ENCODE data around the gene PDE8A.

Gene PDE8A

GRCh38 chr15:85118173-85118572 lies 136.5 kb downstream of the PDE8A start:
- no peak for DNase-seq (ENCODE audit: low read depth in 2 of 2, low spot score in 1 of 2)

GRCh38 chr15:85118581-85118980 lies 136.9 kb downstream of the PDE8A start:
- DNase-seq (ENCODE audit: low read depth in 2 of 2, low spot score in 1 of 2): no peak

- DNase-seq (ENCODE audit: low read depth in 2 of 2, low spot score in 1 of 2): no peak
These were observed 138.9 kb downstream of the PDE8A start for GRCh38 chr15:85120351-85121113.

- DNase-seq (ENCODE audit: low read depth in 2 of 2, low spot score in 1 of 2): no peak
These were observed 142.5 kb downstream of the PDE8A start for GRCh38 chr15:85124173-85124572.

- no peak for DNase-seq (ENCODE audit: low read depth in 2 of 2, low spot score in 1 of 2)
These were observed 143.5 kb downstream of the PDE8A start for GRCh38 chr15:85125056-85125661.

- DNase-seq (ENCODE audit: low read depth in 2 of 2, low spot score in 1 of 2): no peak
These were observed 147.0 kb downstream of the PDE8A start for GRCh38 chr15:85128621-85129020.

- DNase-seq (ENCODE audit: low read depth in 2 of 2, low spot score in 1 of 2): no peak
These were observed 148.2 kb downstream of the PDE8A start for GRCh38 chr15:85129881-85130280.

GRCh38 chr15:85131915-85132314 lies 150.3 kb downstream of the PDE8A start:
- DNase-seq (ENCODE audit: low read depth in 2 of 2, low spot score in 1 of 2): no peak

- no peak for DNase-seq (ENCODE audit: low read depth in 2 of 2, low spot score in 1 of 2)
These were observed 152.1 kb downstream of the PDE8A start for GRCh38 chr15:85133709-85134108.

GRCh38 chr15:85137489-85138168 lies 156.0 kb downstream of the PDE8A start:
- no peak for DNase-seq (ENCODE audit: low read depth in 2 of 2, low spot score in 1 of 2)

- DNase-seq (ENCODE audit: low read depth in 2 of 2, low spot score in 1 of 2): no peak
These were observed 157.7 kb downstream of the PDE8A start for GRCh38 chr15:85139391-85139790.

- no peak for DNase-seq (ENCODE audit: low read depth in 2 of 2, low spot score in 1 of 2)
These were observed 160.1 kb downstream of the PDE8A start for GRCh38 chr15:85141726-85142125.

- no peak for DNase-seq (ENCODE audit: low read depth in 2 of 2, low spot score in 1 of 2)
These were observed 160.7 kb downstream of the PDE8A start for GRCh38 chr15:85142312-85142711.

- no peak for DNase-seq (ENCODE audit: low read depth in 2 of 2, low spot score in 1 of 2)
These were observed 167.9 kb downstream of the PDE8A start for GRCh38 chr15:85149465-85150129.

- no peak for DNase-seq (ENCODE audit: low read depth in 2 of 2, low spot score in 1 of 2)
These were observed 168.4 kb downstream of the PDE8A start for GRCh38 chr15:85150130-85150480.

- no peak for DNase-seq (ENCODE audit: low read depth in 2 of 2, low spot score in 1 of 2)
These were observed 169.5 kb downstream of the PDE8A start for GRCh38 chr15:85151145-85151544.

- no peak for DNase-seq (ENCODE audit: low read depth in 2 of 2, low spot score in 1 of 2)
These were observed 170.2 kb downstream of the PDE8A start for GRCh38 chr15:85151861-85152260.

GRCh38 chr15:85154061-85154460 lies 172.4 kb downstream of the PDE8A start:
- no peak for DNase-seq (ENCODE audit: low read depth in 2 of 2, low spot score in 1 of 2)

GRCh38 chr15:85155360-85155759 lies 173.7 kb downstream of the PDE8A start:
- DNase-seq (ENCODE audit: low read depth in 2 of 2, low spot score in 1 of 2): no peak

GRCh38 chr15:85155857-85156256 lies 174.2 kb downstream of the PDE8A start:
- DNase-seq (ENCODE audit: low read depth in 2 of 2, low spot score in 1 of 2): no peak

GRCh38 chr15:85157344-85157743 lies 175.7 kb downstream of the PDE8A start:
- no peak for DNase-seq (ENCODE audit: low read depth in 2 of 2, low spot score in 1 of 2)

GRCh38 chr15:85162237-85162636 lies 180.6 kb downstream of the PDE8A start:
- DNase-seq (ENCODE audit: low read depth in 2 of 2, low spot score in 1 of 2): no peak
